GM21423 (cell line): Measurements from ENCODE around the gene ABLIM1.

Experiments
- ATAC-seq: cut with Tn5 transposase; IDR thresholded peaks from one replicate; pipeline ENCODE4 v1.9.1; 2021; ENCODE audit warnings: mild to moderate bottlenecking, moderate library complexity; ENCODE audit not compliant: unreplicated experiment

ABLIM1 gene

GRCh38 chr10:114624951-114625780 lies 32.9 kb downstream of the ABLIM1 start:
- ATAC-seq = no peak

- ATAC-seq = no peak
These were observed 33.7 kb downstream of the ABLIM1 start for GRCh38 chr10:114624422-114624821.

GRCh38 chr10:114623661-114624294 lies 34.3 kb downstream of the ABLIM1 start:
- no peak for ATAC-seq

- ATAC-seq = no peak
These were observed 34.9 kb downstream of the ABLIM1 start for GRCh38 chr10:114623155-114623554.

- ATAC-seq = no peak
These were observed 39.4 kb downstream of the ABLIM1 start for GRCh38 chr10:114618722-114619121.

- ATAC-seq = no peak
These were observed 41.6 kb downstream of the ABLIM1 start for GRCh38 chr10:114616516-114616915.

- ATAC-seq = no peak
These were observed 42.0 kb downstream of the ABLIM1 start for GRCh38 chr10:114616103-114616502.

GRCh38 chr10:114615600-114616007 lies 42.5 kb downstream of the ABLIM1 start:
- peak; percentile 89 for ATAC-seq

GRCh38 chr10:114613237-114613979 lies 44.7 kb downstream of the ABLIM1 start:
- ATAC-seq = no peak

- no peak for ATAC-seq
These were observed 46.5 kb downstream of the ABLIM1 start for GRCh38 chr10:114611617-114612016.

- ATAC-seq = no peak
These were observed 48.3 kb downstream of the ABLIM1 start for GRCh38 chr10:114609518-114610426.

GRCh38 chr10:114607358-114607998 lies 50.6 kb downstream of the ABLIM1 start:
- no peak for ATAC-seq

- ATAC-seq = peak; percentile 45
These were observed 52.8 kb downstream of the ABLIM1 start for GRCh38 chr10:114605155-114605797.

GRCh38 chr10:114604357-114605130 lies 53.5 kb downstream of the ABLIM1 start:
- ATAC-seq = no peak

- no peak for ATAC-seq
These were observed 54.1 kb downstream of the ABLIM1 start for GRCh38 chr10:114603948-114604347.

GRCh38 chr10:114603303-114603702 lies 54.8 kb downstream of the ABLIM1 start:
- no peak for ATAC-seq

GRCh38 chr10:114600057-114600456 lies 58.0 kb downstream of the ABLIM1 start:
- no peak for ATAC-seq

GRCh38 chr10:114596793-114597192 lies 61.3 kb downstream of the ABLIM1 start:
- ATAC-seq = no peak
